ENCODE data around the gene SSU72. TPM values are rescaled to one million over a fixed set of nuclear protein-coding genes. Genes with fewer than 3 reads are reported as not detected.

Gene SSU72
- total RNA-seq, 1 experiment from 2014 or later = 179 TPM

DNA sequence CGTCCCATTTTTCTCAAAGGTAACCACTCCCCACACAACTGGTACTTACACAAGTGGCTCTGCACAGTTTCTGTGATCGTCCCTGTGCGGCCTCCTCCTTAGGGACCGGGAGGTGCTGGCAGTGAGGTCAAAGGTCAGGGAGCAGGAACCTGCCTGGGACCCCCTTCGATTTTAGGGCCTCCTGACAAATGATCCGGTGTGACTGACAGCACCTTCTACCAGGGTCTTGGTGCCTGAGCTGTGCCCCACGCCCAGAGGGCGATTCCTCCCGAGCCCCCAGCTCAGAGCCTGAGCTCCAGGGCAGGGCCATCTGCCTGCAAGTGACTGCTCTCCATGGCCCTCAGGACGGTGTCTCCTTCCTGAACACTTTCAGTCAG is 22.4 kb downstream of the SSU72 start:
- Histone ChIP-seq H4K20me1 (ENCODE audit: control insufficient read depth, insufficient read depth, insufficient read length) (no peaks in the 10 kb centered on the region), H3K4me1 (ENCODE audit: insufficient read depth, low read length) (no peaks in the 10 kb centered on the region), H3K9me3 (ENCODE audit: control insufficient read depth, low read depth, low read length) (no peaks in the 10 kb centered on the region), H2AK5ac (ENCODE audit: insufficient read length, low read length) (no peak overlapping the region), H3K9ac (ENCODE audit: extremely low read depth, insufficient read length, low read length) (no peak overlapping the region), H2BK5ac (ENCODE audit: insufficient read length, low read length) (no peak overlapping the region), H3K27ac (ENCODE audit: insufficient read length, low read depth, low read length) (no peak overlapping the region), H3K23ac (ENCODE audit: insufficient read length, low read depth, low read length) (no peak overlapping the region), H3K56ac (ENCODE audit: insufficient read length, low read depth, low read length) (no peak overlapping the region), H3K27me3 (ENCODE audit: insufficient read depth, low read length) (no peaks in the 10 kb centered on the region), H3K79me2 (ENCODE audit: insufficient read depth, low read length) (no peaks in the 10 kb centered on the region), H3K4ac (ENCODE audit: low read depth, low read length) (no peak overlapping the region), H4K91ac (ENCODE audit: insufficient read length, low read depth, low read length) (no peak overlapping the region), H2AFZ (ENCODE audit: low read length) (no peak overlapping the region), H3T11ph (ENCODE audit: low read length) (no peak overlapping the region), H3K14ac (ENCODE audit: insufficient read depth, low read length) (no peak overlapping the region), H3K4me2 (ENCODE audit: insufficient read depth, insufficient read length, low read length) (no peak overlapping the region), H3K79me1 (ENCODE audit: insufficient read depth, low read depth, low read length, poor library complexity, severe bottlenecking) (no peaks in the 10 kb centered on the region), H4K5ac (ENCODE audit: insufficient read length, low read depth, low read length) (no peak overlapping the region), H2BK120ac (ENCODE audit: low read depth, low read length, poor library complexity, severe bottlenecking) (no peak overlapping the region), H2BK15ac (ENCODE audit: low read depth, low read length) (no peak overlapping the region), H2BK20ac (ENCODE audit: low read depth, low read length, poor library complexity, severe bottlenecking) (no peak overlapping the region), H3K23me2 (ENCODE audit: insufficient read length, low read depth, low read length, poor library complexity, severe bottlenecking) (no peaks in the 10 kb centered on the region), H3K18ac (ENCODE audit: insufficient read length, low read depth, low read length) (no peak overlapping the region), H2BK12ac (ENCODE audit: insufficient read length, low read depth, low read length) (no peak overlapping the region), H4K8ac (replicated peaks; ENCODE audit: insufficient read length, low read depth, low read length) (no peak overlapping the region)
- Mint-ChIP-seq H3K36me3 (ENCODE audit: insufficient read depth in 1 of 3, low read depth in 3 of 3) (peaks cover 0 to 14% (median 12%) of the 10 kb centered on the region in 3 experiments; a peak in 5 of 7 replicates), H3K4me3 (no peak overlapping the region), H3K4me1 (no peaks in the 10 kb centered on the region), H3K27me3 (ENCODE audit: low read depth) (no peaks in the 10 kb centered on the region; the same call in 1 of the 2 replicates), H3K27ac (no peak overlapping the region; a peak in 1 of 7 replicates), H3K9me3 (no peaks in the 10 kb centered on the region)
- DNase-seq = no peak
- TF ChIP-seq, protein P1, sequence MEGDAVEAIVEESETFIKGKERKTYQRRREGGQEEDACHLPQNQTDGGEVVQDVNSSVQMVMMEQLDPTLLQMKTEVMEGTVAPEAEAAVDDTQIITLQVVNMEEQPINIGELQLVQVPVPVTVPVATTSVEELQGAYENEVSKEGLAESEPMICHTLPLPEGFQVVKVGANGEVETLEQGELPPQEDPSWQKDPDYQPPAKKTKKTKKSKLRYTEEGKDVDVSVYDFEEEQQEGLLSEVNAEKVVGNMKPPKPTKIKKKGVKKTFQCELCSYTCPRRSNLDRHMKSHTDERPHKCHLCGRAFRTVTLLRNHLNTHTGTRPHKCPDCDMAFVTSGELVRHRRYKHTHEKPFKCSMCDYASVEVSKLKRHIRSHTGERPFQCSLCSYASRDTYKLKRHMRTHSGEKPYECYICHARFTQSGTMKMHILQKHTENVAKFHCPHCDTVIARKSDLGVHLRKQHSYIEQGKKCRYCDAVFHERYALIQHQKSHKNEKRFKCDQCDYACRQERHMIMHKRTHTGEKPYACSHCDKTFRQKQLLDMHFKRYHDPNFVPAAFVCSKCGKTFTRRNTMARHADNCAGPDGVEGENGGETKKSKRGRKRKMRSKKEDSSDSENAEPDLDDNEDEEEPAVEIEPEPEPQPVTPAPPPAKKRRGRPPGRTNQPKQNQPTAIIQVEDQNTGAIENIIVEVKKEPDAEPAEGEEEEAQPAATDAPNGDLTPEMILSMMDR (conservative IDR thresholded peaks at IDR 0.05) = no peak
- WGBS (ENCODE audit: extremely low coverage, insufficient read length, low lambda C conversion rate) = no CpG with 5 or more reads among the region's 10 CpGs
